Type B pancreatic cell (in vitro differentiated cells): ENCODE measurements around the gene RMDN3. TPM values are rescaled to one million over a fixed set of nuclear protein-coding genes. Genes with fewer than 3 reads are reported as not detected.

Source experiments
- DNase-seq: peaks from one replicate; pipeline ENCODE4 v3.0.0; 2021; ENCODE audit warnings: mixed read lengths; ENCODE audit not compliant: unreplicated experiment; ENCODE audit errors: extremely low spot score
- H3K27ac Mint-ChIP-seq: 2 replicates; pipeline ENCODE4 v1.8.0; 2021; ENCODE audit warnings: mild to moderate bottlenecking, mixed read lengths
- H3K27me3 Mint-ChIP-seq: 2 replicates; pipeline ENCODE4 v1.8.0; 2021; ENCODE audit warnings: mixed read lengths
- H3K36me3 Mint-ChIP-seq: 2 replicates; pipeline ENCODE4 v1.8.0; 2021; ENCODE audit warnings: mixed read lengths
- H3K4me1 Mint-ChIP-seq: one replicate; pipeline ENCODE4 v1.8.0; 2021; ENCODE audit warnings: mixed read lengths; ENCODE audit not compliant: unreplicated experiment
- H3K4me3 Mint-ChIP-seq: 2 replicates; pipeline ENCODE4 v1.8.0; 2021; ENCODE audit warnings: mild to moderate bottlenecking, mixed read lengths
- H3K9me3 Mint-ChIP-seq: 2 replicates; pipeline ENCODE4 v1.8.0; 2021; ENCODE audit warnings: mixed read lengths
- total RNA-seq: library from RNA; stranded (reverse); gene quantifications from 2 replicates; pipeline ENCODE4 v1.2.1, GENCODE V29; 2021; ENCODE audit warnings: low replicate concordance
- TF ChIP-seq, protein P1 (sequence below): fragments of 200-600 bp; sonication (generic); conservative IDR thresholded peaks from 2 replicates; pipeline ENCODE4 v1.5.0; 2021; ENCODE audit warnings: antibody characterized with exemption, mild to moderate bottlenecking

RMDN3 gene
- total RNA-seq, 1 donor from 2014 or later, result 32.0 TPM

DNA sequence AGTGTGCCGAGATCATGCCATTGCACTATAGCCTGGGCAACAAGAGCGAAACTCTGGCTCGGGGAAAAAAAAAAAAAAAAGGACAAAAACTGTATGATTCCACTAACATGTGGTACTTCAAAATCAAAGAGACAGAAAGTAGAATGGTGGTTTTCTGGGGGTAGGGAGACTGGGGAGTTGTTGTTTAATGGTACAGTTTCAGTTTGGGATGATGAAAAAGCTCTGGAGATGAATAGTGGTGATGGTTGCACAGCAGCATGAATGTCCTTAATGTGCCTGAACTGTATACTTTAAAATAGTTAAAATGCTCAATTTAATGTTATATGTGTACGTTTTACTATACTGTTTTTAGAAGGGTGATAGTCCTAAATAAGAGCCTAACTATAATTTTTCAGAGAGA is 32.7 kb downstream of the RMDN3 start:
- no peak overlapping the region for H3K4me3 Mint-ChIP-seq
- no peaks in the 10 kb centered on the region for H3K9me3 Mint-ChIP-seq
- no peaks in the 10 kb centered on the region for H3K4me1 Mint-ChIP-seq
- no peaks in the 10 kb centered on the region for H3K27me3 Mint-ChIP-seq
- H3K27ac Mint-ChIP-seq, result no peak overlapping the region
- H3K36me3 Mint-ChIP-seq, result peaks cover 4% of the 10 kb centered on the region
- DNase-seq, result no peak
- TF ChIP-seq, protein P1, sequence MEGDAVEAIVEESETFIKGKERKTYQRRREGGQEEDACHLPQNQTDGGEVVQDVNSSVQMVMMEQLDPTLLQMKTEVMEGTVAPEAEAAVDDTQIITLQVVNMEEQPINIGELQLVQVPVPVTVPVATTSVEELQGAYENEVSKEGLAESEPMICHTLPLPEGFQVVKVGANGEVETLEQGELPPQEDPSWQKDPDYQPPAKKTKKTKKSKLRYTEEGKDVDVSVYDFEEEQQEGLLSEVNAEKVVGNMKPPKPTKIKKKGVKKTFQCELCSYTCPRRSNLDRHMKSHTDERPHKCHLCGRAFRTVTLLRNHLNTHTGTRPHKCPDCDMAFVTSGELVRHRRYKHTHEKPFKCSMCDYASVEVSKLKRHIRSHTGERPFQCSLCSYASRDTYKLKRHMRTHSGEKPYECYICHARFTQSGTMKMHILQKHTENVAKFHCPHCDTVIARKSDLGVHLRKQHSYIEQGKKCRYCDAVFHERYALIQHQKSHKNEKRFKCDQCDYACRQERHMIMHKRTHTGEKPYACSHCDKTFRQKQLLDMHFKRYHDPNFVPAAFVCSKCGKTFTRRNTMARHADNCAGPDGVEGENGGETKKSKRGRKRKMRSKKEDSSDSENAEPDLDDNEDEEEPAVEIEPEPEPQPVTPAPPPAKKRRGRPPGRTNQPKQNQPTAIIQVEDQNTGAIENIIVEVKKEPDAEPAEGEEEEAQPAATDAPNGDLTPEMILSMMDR, result no peak

DNA sequence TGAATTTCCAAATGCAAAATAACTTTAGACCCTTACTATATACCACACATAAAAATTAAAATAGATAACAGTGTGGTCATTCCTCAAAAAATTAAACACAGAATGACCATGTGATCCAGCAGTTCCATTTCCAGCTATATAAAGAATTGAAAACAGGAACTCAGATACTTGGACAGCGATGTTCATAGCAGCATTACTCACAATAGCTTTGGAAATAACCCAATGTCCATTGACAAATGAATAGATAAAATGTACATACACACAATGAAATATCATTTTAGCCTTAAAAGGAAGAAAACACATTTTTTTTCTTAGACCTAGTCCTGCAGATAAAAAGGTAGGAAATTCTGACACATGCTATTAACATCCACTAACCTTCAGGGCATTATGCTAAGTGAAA is 33.4 kb downstream of the RMDN3 start:
- Mint-ChIP-seq H3K27me3 (no peaks in the 10 kb centered on the region), H3K9me3 (no peaks in the 10 kb centered on the region), H3K4me1 (no peaks in the 10 kb centered on the region), H3K36me3 (peaks cover 5% of the 10 kb centered on the region), H3K27ac (no peak overlapping the region), H3K4me3 (no peak overlapping the region)
- TF ChIP-seq, protein P1, result no peak
- no peak for DNase-seq

DNA sequence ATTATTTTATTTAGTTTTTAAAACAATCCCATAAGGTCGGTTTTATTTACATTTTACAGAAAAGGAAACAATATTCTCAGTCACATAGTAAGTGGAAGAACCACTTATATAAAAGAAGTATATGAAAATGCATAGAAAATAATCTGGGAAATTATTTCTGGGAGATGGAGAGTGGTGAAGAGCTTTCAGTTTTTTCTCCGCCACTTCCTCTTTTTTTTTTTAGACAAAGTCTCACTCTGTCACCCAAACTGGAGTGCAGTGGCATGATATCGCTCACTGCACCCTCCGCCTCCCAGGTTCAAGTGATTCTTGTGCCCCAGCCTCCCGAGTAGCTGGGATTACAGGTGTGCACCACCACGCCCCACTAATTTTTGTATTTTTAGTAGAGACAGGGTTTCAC is 38.9 kb downstream of the RMDN3 start:
- TF ChIP-seq, protein P1, result no peak
- H3K4me3 Mint-ChIP-seq, result no peak overlapping the region
- H3K27me3 Mint-ChIP-seq, result no peaks in the 10 kb centered on the region
- no peak overlapping the region for H3K27ac Mint-ChIP-seq
- no peak for DNase-seq
- H3K9me3 Mint-ChIP-seq, result no peaks in the 10 kb centered on the region
- no peaks in the 10 kb centered on the region for H3K4me1 Mint-ChIP-seq
- H3K36me3 Mint-ChIP-seq, result peaks cover 8% of the 10 kb centered on the region

DNA sequence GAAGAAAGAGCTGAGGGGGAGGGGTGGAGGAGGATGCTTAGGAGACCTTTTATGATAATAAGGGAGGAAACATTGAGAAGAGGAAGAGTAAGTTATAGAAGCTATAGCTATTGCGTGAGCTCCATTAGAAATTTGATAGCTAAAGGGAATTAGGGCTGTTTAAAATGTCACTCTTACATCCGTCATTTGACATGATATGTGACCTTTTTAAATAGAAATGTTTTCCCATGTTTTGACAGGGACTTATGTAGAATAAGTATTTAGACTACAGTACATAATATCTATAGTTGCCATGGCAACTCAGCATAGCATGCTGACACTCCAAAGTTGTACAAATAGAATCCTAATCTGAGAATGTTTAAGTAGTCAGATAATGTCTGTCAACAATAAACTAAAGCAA is 40.9 kb downstream of the RMDN3 start:
- Mint-ChIP-seq H3K27ac (no peak overlapping the region), H3K4me3 (no peak overlapping the region), H3K9me3 (no peaks in the 10 kb centered on the region), H3K4me1 (no peaks in the 10 kb centered on the region), H3K27me3 (no peaks in the 10 kb centered on the region), H3K36me3 (peaks cover 18% of the 10 kb centered on the region)
- DNase-seq, result no peak
- TF ChIP-seq, protein P1, result no peak

DNA sequence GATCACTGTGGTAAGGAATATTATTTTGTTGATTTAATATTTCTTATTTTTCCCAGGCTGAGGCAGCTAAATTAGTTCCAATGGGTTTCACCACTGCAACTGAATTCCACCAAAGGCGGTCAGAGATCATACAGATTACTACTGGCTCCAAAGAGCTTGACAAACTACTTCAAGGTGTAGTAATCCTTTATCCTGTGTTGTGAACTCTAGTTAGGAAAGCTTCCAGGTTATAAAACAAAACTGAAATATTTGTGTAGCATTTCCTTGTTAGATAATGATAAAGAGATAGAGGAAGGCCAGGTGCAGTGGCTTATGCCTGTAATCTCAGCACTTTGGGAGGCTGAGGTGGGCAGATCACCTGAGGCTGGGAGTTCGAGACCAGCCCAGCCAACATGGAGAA is 48.9 kb downstream of the RMDN3 start:
- Mint-ChIP-seq H3K27ac (no peak overlapping the region), H3K4me1 (no peaks in the 10 kb centered on the region), H3K27me3 (no peaks in the 10 kb centered on the region), H3K4me3 (no peak overlapping the region), H3K9me3 (no peaks in the 10 kb centered on the region), H3K36me3 (peaks cover 19% of the 10 kb centered on the region)
- TF ChIP-seq, protein P1, result no peak
- no peak for DNase-seq

DNA sequence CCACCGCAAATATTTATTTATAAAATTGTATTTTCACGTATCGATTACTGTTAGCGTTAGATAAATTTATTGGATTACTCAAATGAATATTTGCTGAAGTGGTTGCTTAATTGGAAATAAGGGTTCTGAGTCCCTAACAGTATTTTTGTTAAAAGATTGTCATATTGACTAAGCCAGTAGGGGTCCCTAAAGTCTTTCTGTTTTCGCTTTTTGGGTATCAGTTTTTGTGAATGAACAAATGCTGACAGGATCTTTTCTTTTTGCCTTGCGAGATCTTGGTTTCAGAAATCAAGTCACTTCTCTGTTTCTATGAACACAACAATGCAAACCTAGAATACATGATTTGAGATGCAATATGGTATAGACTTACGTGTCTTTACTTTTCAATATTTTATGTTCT is 53.0 kb downstream of the RMDN3 start:
- TF ChIP-seq, protein P1, result peak; percentile 52

More for the DNA sequence above, 53.0 kb downstream of the RMDN3 start:
- Mint-ChIP-seq H3K4me1 (no peaks in the 10 kb centered on the region), H3K4me3 (no peak overlapping the region), H3K27me3 (no peaks in the 10 kb centered on the region), H3K27ac (no peak overlapping the region), H3K9me3 (no peaks in the 10 kb centered on the region), H3K36me3 (peaks cover 7% of the 10 kb centered on the region)
- no peak for DNase-seq
